ENCODE measurements around the gene B9D1.

DNA sequence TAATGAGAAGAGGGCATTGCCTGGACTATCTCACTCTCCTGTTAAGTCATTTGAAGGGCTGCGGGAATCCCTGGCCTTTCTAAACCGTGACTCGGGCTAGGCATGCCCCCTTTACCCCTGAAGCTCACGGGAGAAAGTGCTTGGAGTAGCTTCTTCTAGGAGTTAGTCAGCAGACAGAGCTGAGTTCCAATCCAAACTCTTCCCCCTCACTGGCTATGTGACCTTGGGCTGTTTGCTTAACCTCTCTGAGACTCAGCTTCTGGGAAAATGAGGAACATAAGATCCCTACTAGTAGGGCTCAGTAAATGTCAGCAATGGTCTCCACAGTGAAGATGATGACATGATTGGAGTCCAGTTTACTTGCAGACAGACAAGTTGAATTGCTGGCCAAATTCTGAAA is 5.7 kb upstream of the B9D1 start:
- TF ChIP-seq, protein P1, sequence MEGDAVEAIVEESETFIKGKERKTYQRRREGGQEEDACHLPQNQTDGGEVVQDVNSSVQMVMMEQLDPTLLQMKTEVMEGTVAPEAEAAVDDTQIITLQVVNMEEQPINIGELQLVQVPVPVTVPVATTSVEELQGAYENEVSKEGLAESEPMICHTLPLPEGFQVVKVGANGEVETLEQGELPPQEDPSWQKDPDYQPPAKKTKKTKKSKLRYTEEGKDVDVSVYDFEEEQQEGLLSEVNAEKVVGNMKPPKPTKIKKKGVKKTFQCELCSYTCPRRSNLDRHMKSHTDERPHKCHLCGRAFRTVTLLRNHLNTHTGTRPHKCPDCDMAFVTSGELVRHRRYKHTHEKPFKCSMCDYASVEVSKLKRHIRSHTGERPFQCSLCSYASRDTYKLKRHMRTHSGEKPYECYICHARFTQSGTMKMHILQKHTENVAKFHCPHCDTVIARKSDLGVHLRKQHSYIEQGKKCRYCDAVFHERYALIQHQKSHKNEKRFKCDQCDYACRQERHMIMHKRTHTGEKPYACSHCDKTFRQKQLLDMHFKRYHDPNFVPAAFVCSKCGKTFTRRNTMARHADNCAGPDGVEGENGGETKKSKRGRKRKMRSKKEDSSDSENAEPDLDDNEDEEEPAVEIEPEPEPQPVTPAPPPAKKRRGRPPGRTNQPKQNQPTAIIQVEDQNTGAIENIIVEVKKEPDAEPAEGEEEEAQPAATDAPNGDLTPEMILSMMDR (IDR thresholded peaks at IDR 0.05), result no peak
- no peak for TF ChIP-seq POLR2A (IDR thresholded peaks at IDR 0.05)

All from uterus (tissue), 2 donors.